ENCODE data around the gene TEC. TPM values are rescaled to one million over a fixed set of nuclear protein-coding genes. Genes with fewer than 3 reads are reported as not detected.

TEC gene
- total and polyA plus RNA-seq, 7 experiments from 2014 or later = 0.91 to 5.8 (median 2.5) TPM

DNA sequence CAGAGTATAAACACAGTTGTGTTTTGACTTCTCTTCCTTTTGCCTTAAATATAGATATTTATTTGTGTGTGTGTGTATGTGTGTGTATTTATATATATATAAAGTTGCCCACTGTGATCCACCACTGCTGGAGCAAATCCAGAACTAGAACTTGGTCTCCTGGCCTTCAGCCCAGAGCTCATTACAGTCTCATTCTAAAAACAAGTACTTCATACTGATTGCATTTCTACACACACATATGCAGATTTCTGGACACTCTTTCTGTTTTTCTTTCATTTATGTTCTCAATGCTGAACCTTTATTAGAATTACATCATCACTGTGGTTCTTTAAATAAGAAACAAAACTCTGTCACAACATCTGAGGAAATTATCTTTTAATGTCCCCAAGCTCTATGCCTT lies 136.0 kb downstream of the TEC start:
- ATAC-seq (no peak), DNase-seq (no peak)
- Mint-ChIP-seq H3K27ac (peak overlapping the region in 7 of 9 donors; percentile 82 to 97 (median 93)), H3K27me3 (no peaks in the 10 kb centered on the region), H3K9me3 (peaks cover 0 to 3% (median 0%) of the 10 kb centered on the region in 11 donors), H3K4me3 (peak overlapping the region in 9 of 10 donors; percentile 91 to 99 (median 94)), H3K4me1 (peaks cover 47 to 83% (median 75%) of the 10 kb centered on the region in 7 donors), H3K36me3 (peaks cover 0 to 32% (median 17%) of the 10 kb centered on the region in 5 donors)
- Histone ChIP-seq H3K4me1 (ENCODE audit: control insufficient read depth in 2 of 2, insufficient read depth in 2 of 2, low read length in 2 of 2) (peaks cover 65 to 68% of the 10 kb centered on the region in 2 donors), H3K36me3 (ENCODE audit: control insufficient read depth in 2 of 3, insufficient read depth in 3 of 3, low read length in 3 of 3) (peaks cover 0 to 7% (median 0%) of the 10 kb centered on the region in 3 experiments), H3K27ac (ENCODE audit: low read depth, low read length) (peak overlapping the region; percentile 79), H3K27me3 (ENCODE audit: control insufficient read depth in 2 of 2, insufficient read depth in 2 of 2, low read length in 2 of 2) (no peaks in the 10 kb centered on the region), H3K4me3 (ENCODE audit: low read length) (peak overlapping the region; percentile 61), H3K9me3 (ENCODE audit: control insufficient read depth in 2 of 3, low read length in 3 of 3) (no peaks in the 10 kb centered on the region)
- POLR2A ChIA-PET = interaction anchor here (1.4 to 12.1 kb wide), 4 partner anchors 4 to 50 kb away, joined by 3 to 184 read pairs (median 94); partner anchors contain the start of gene TXK
- intact Hi-C loops (cut with micrococcal nuclease) = loop anchor here (1.0 to 5.0 kb wide), 4 partner anchors 116 to 774 kb away; partner anchors contain the start of genes CNGA1 (in 1 of the 2), NFXL1 (in 1 of the 2), NIPAL1 (in 1 of the 2) and OCIAD1 (in 1 of the 2)
- CTCF ChIA-PET = interaction anchor here (0.9 kb wide), 1 partner anchor 46 kb away, joined by 3 read pairs; no protein-coding TSS in a partner anchor

GRCh38 chr4:48131736-48132135 lies 137.9 kb downstream of the TEC start:
- peaks cover 0 to 7% (median 0%) of the 10 kb centered on the region in 3 experiments for H3K36me3 ChIP-seq (ENCODE audit: control insufficient read depth in 2 of 3, insufficient read depth in 3 of 3, low read length in 3 of 3)
- CTCF ChIA-PET = interaction anchor here (0.7 to 6.3 kb wide), 6 partner anchors 8 to 295 kb away, joined by 3 to 127 read pairs (median 3); no protein-coding TSS in a partner anchor
- H3K4me3 ChIP-seq (ENCODE audit: low read length) = peak overlapping the region; percentile 61
- peak overlapping the region in 9 of 10 donors; percentile 91 to 99 (median 94) for H3K4me3 Mint-ChIP-seq
- peak overlapping the region in 7 of 9 donors; percentile 89 to 97 (median 94) for H3K27ac Mint-ChIP-seq
- peaks cover 3 to 37% (median 23%) of the 10 kb centered on the region in 5 donors for H3K36me3 Mint-ChIP-seq
- peak overlapping the region; percentile 79 for H3K27ac ChIP-seq (ENCODE audit: low read depth, low read length)
- H3K9me3 ChIP-seq (ENCODE audit: control insufficient read depth in 2 of 3, low read length in 3 of 3) = no peaks in the 10 kb centered on the region
- peaks cover 27 to 81% (median 74%) of the 10 kb centered on the region in 7 donors for H3K4me1 Mint-ChIP-seq
- H3K9me3 Mint-ChIP-seq = no peaks in the 10 kb centered on the region
- intact Hi-C loops (cut with micrococcal nuclease) = loop anchor here (2.0 to 5.0 kb wide), 5 partner anchors 114 to 776 kb away; partner anchors contain the start of genes CNGA1 (in 1 of the 2), FRYL (in 1 of the 2), NIPAL1 (in 1 of the 2) and OCIAD1 (in 1 of the 2)
- POLR2A ChIA-PET = interaction anchor here (0.7 to 12.1 kb wide), 6 partner anchors 6 to 209 kb away, joined by 3 to 184 read pairs (median 6); partner anchors contain the start of gene TXK
- no peaks in the 10 kb centered on the region for H3K27me3 ChIP-seq (ENCODE audit: control insufficient read depth in 2 of 2, insufficient read depth in 2 of 2, low read length in 2 of 2)
- ATAC-seq = no peak
- peaks cover 57 to 66% of the 10 kb centered on the region in 2 donors for H3K4me1 ChIP-seq (ENCODE audit: control insufficient read depth in 2 of 2, insufficient read depth in 2 of 2, low read length in 2 of 2)
- H3K27me3 Mint-ChIP-seq = no peaks in the 10 kb centered on the region
- DNase-seq = no peak

- no peak for ATAC-seq
- H3K4me3 Mint-ChIP-seq = peak overlapping the region in 9 of 10 donors; percentile 91 to 99 (median 94)
- intact Hi-C loops (cut with micrococcal nuclease) = loop anchor here (2.0 to 5.0 kb wide), 5 partner anchors 113 to 777 kb away; partner anchors contain the start of genes CNGA1 (in 1 of the 2), FRYL (in 1 of the 2), NIPAL1 (in 1 of the 2) and OCIAD1 (in 1 of the 2)
- H3K27me3 Mint-ChIP-seq = no peaks in the 10 kb centered on the region
- Histone ChIP-seq H3K4me3 (ENCODE audit: low read length) (peak overlapping the region; percentile 61), H3K36me3 (ENCODE audit: control insufficient read depth in 2 of 3, insufficient read depth in 3 of 3, low read length in 3 of 3) (peaks cover 0 to 7% (median 0%) of the 10 kb centered on the region in 3 experiments), H3K27ac (ENCODE audit: low read depth, low read length) (peak overlapping the region; percentile 79), H3K9me3 (ENCODE audit: control insufficient read depth in 2 of 3, low read length in 3 of 3) (no peaks in the 10 kb centered on the region), H3K4me1 (ENCODE audit: control insufficient read depth in 2 of 2, insufficient read depth in 2 of 2, low read length in 2 of 2) (peaks cover 44 to 67% of the 10 kb centered on the region in 2 donors), H3K27me3 (ENCODE audit: control insufficient read depth in 2 of 2, insufficient read depth in 2 of 2, low read length in 2 of 2) (no peaks in the 10 kb centered on the region)
- POLR2A ChIA-PET = interaction anchor here (0.9 to 12.1 kb wide), 2 partner anchors 8 to 15 kb away, joined by 3 to 184 read pairs; partner anchors contain the start of gene TXK
- peaks cover 11 to 83% (median 75%) of the 10 kb centered on the region in 7 donors for H3K4me1 Mint-ChIP-seq
- no peaks in the 10 kb centered on the region for H3K9me3 Mint-ChIP-seq
- H3K36me3 Mint-ChIP-seq = peaks cover 3 to 40% (median 23%) of the 10 kb centered on the region in 5 donors
- no peak for DNase-seq
- peak overlapping the region in 7 of 9 donors; percentile 89 to 97 (median 94) for H3K27ac Mint-ChIP-seq
- CTCF ChIA-PET = interaction anchor here (1.2 to 6.3 kb wide), 5 partner anchors 10 to 96 kb away, joined by 3 to 127 read pairs (median 11); no protein-coding TSS in a partner anchor
Measured at GRCh38 chr4:48130100-48130499, 139.5 kb downstream of the TEC start.

DNA sequence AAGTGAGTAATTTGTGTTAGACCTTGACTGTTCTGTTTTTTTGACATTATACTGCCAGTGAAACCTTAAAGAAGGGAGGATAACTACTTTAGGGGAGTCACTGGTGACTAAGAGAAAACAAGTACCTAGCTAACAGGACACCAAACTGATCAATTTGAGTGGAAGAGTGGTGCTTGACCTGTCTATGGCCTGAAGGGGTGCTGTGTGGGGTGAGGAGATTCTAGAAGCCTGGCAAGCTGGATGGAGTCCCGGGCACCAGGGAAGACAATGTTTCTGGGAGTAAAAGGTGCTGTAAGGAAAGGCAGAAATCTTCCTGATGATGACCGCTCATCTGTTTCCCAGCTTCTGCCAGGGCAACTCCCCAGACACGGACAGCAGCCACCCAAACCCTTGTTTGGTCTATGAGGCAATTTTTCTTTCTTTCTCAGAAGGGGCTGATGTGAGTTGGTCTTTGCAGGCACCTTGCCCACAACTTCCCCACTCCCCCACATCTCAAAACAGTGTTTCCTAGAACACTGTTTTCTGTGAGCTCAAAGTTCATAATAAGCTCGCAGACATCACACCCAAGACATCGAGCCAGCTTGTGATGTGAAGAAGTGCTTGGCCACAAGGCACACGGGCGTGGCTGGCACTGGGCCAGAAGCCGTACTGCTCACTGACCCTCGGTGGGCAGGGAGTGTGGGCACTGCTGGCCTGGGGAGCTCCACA lies 140.2 kb downstream of the TEC start:
- CTCF ChIA-PET = interaction anchor here (1.2 to 6.3 kb wide), 5 partner anchors 11 to 95 kb away, joined by 3 to 127 read pairs (median 11); no protein-coding TSS in a partner anchor

DNA sequence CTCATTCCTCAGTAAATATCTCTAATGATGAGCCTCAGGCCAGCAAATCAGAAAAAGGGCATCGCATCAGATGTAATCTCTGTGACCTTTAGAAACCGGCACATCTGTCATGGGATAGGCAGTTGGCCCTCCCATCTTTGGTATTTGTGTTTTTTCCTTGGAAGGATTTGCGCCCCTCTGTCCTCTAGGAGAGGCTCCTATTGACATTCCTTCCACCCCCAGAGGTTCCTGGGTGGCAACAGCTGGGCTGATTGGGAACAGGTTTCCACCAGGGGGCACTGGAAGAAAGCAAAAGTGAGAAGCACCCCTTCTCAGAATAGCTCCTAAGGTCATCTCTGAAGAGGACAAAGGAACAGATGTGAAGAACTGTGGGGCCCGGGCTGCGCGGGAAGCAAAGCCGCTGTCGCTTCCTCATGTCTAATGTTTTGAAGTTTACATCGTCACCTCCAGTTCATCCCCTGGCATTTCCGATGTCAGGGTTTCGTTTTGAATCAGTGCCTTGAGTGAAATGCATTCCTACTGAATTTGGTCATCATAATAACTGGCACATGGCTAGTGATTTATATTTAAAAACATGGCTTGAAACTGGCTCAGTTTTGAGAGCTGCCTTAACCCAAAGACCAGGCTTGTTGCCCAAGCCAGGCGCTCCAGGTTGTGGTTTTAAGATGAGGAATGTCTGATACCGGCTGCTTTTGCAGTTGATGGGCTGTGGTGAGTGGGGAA lies 141.8 kb downstream of the TEC start:
- H3K9me3 ChIP-seq (ENCODE audit: control insufficient read depth in 2 of 3, low read length in 3 of 3) = no peaks in the 10 kb centered on the region
- Mint-ChIP-seq H3K36me3 (peaks cover 3 to 45% (median 22%) of the 10 kb centered on the region in 5 donors), H3K27ac (peak overlapping the region in 7 of 9 donors; percentile 89 to 97 (median 95)), H3K4me1 (peaks cover 0 to 89% (median 84%) of the 10 kb centered on the region in 7 donors), H3K9me3 (no peaks in the 10 kb centered on the region), H3K4me3 (peak overlapping the region in 9 of 10 donors; percentile 80 to 99 (median 91)), H3K27me3 (no peaks in the 10 kb centered on the region)
- peak; percentile 82 for ATAC-seq
- peak overlapping the region; percentile 79 for H3K27ac ChIP-seq (ENCODE audit: low read depth, low read length)
- H3K27me3 ChIP-seq (ENCODE audit: control insufficient read depth in 2 of 2, insufficient read depth in 2 of 2, low read length in 2 of 2) = no peaks in the 10 kb centered on the region
- H3K4me1 ChIP-seq (ENCODE audit: control insufficient read depth in 2 of 2, insufficient read depth in 2 of 2, low read length in 2 of 2) = peaks cover 32 to 81% of the 10 kb centered on the region in 2 donors
- peaks cover 0 to 7% (median 0%) of the 10 kb centered on the region in 3 experiments for H3K36me3 ChIP-seq (ENCODE audit: control insufficient read depth in 2 of 3, insufficient read depth in 3 of 3, low read length in 3 of 3)
- peak; percentile 30 to 78 (median 71) for DNase-seq
- H3K4me3 ChIP-seq (ENCODE audit: low read length) = peak overlapping the region; percentile 52
- ChIA-PET CTCF (interaction anchor here (1.0 to 6.3 kb wide), 9 partner anchors 9 to 114 kb away, joined by 3 to 127 read pairs (median 6); no protein-coding TSS in a partner anchor), POLR2A (interaction anchor here (0.9 to 12.1 kb wide), 3 partner anchors 10 to 215 kb away, joined by 3 to 184 read pairs (median 18); partner anchors contain the start of gene TXK)
- intact Hi-C loops (cut with micrococcal nuclease) = loop anchor here (1.0 to 10.0 kb wide), 9 partner anchors 11 to 665 kb away; partner anchors contain the start of genes COMMD8 (in 1 of the 2), NFXL1 (in 1 of the 2), SLAIN2 (in 1 of the 2) and TEC (in 1 of the 2)

More for the DNA sequence above, 140.2 kb downstream of the TEC start:
- peaks cover 0 to 7% (median 0%) of the 10 kb centered on the region in 3 experiments for H3K36me3 ChIP-seq (ENCODE audit: control insufficient read depth in 2 of 3, insufficient read depth in 3 of 3, low read length in 3 of 3)
- H3K4me3 Mint-ChIP-seq = peak overlapping the region in 9 of 10 donors; percentile 91 to 99 (median 94)
- H3K4me1 ChIP-seq (ENCODE audit: control insufficient read depth in 2 of 2, insufficient read depth in 2 of 2, low read length in 2 of 2) = peaks cover 38 to 67% of the 10 kb centered on the region in 2 donors
- H3K27me3 Mint-ChIP-seq = no peaks in the 10 kb centered on the region
- no peaks in the 10 kb centered on the region for H3K9me3 ChIP-seq (ENCODE audit: control insufficient read depth in 2 of 3, low read length in 3 of 3)
- H3K4me3 ChIP-seq (ENCODE audit: low read length) = peak overlapping the region; percentile 61
- H3K27ac ChIP-seq (ENCODE audit: low read depth, low read length) = peak overlapping the region; percentile 79
- H3K36me3 Mint-ChIP-seq = peaks cover 3 to 41% (median 23%) of the 10 kb centered on the region in 5 donors
- H3K9me3 Mint-ChIP-seq = no peaks in the 10 kb centered on the region
- H3K27ac Mint-ChIP-seq = peak overlapping the region in 7 of 9 donors; percentile 89 to 97 (median 94)
- no peaks in the 10 kb centered on the region for H3K27me3 ChIP-seq (ENCODE audit: control insufficient read depth in 2 of 2, insufficient read depth in 2 of 2, low read length in 2 of 2)
- peaks cover 5 to 81% (median 75%) of the 10 kb centered on the region in 7 donors for H3K4me1 Mint-ChIP-seq
- DNase-seq (peak in 4 of 9 donors; percentile 20 to 45 (median 28)), ATAC-seq (peak; percentile 38)
- intact Hi-C loops (cut with micrococcal nuclease) = loop anchor here (2.0 to 10.0 kb wide), 8 partner anchors 112 to 778 kb away; partner anchors contain the start of genes CNGA1 (in 1 of the 2), FRYL (in 1 of the 2), NFXL1 (in 1 of the 2) and NIPAL1 (in 1 of the 2)
- POLR2A ChIA-PET = interaction anchor here (0.6 to 12.1 kb wide), 3 partner anchors 8 to 214 kb away, joined by 3 to 184 read pairs (median 3); partner anchors contain the start of gene TXK
